Middle frontal gyrus (tissue), 1 donor: ENCODE measurements around the gene RGPD5.
"Not testable (repeated sequence)": the region's sequence is repeated elsewhere in the genome, so short reads cannot be mapped to it uniquely, and the experiment has no call there.

Source experiments
- DNase-seq: peaks from one replicate; pipeline ENCODE4 v3.0.0-alpha.2; 2015; ENCODE audit warnings: low spot score; ENCODE audit errors: extremely low spot score

Gene RGPD5

GRCh38 chr2:109794074-109794737, at the start of gene RGPD5:
Gene RGPD5 (plus strand): TSS chr2:109794305. CDS start chr2:109794466, 161 bp downstream.
- not testable (repeated sequence) for DNase-seq

GRCh38 chr2:109751572-109751971, 42.5 kb upstream of the RGPD5 start:
- DNase-seq, result not testable (repeated sequence)

DNA sequence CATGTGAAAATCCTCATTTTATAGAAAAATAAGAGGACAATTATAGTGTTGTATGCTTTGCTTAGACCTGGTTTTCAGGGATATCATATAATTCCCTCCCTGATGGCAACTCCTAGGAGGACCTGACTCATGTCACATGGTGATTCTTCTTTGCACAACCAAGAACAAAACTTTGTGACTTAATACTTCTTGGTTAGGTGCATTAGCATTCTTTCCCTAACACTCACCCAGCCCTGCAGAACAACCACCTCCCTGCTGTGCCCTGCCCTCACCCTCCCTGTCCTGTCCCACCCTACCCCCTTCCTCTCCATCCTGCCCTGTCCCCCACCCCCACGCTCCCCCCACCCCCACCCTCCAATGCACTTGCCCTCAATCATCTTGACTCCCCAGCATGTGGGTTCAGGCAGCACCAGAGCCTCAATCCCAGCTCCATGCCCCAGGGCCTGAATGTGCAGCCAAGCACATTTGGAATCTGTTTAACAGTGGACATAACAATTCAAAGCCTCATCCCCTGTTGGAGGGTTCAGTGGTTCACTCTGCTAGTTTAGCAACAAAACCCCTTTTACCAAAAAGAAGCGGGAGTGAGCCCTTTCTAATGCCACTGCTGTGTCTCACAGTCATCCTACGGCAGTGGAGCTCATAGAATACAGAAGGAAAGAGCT, 36.8 kb upstream of the RGPD5 start:
- DNase-seq, result not testable (repeated sequence)

- DNase-seq, result not testable (repeated sequence)
Measured at GRCh38 chr2:109760265-109761042, 33.7 kb upstream of the RGPD5 start.

DNA sequence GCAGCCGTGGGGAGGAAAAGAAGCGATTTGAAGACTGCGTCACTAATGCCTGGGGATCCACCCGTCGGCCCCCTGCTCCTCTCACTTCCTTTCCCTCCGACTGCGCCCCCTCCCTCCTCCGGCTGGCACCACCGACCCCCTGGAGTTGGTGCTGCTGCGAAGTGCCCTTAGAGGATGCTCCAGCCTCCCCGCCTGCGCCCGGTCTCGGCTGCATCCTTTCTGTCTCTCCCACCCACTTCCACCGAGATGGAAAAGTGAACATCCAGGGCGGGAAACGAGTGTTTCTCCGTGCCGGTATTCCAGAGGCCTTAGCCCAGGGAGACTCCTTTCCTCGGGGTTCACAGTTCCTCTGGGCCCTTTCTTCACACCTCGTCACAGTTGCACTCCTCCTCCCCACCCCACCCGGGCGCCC, 33.1 kb upstream of the RGPD5 start:
- not testable (repeated sequence) for DNase-seq

DNA sequence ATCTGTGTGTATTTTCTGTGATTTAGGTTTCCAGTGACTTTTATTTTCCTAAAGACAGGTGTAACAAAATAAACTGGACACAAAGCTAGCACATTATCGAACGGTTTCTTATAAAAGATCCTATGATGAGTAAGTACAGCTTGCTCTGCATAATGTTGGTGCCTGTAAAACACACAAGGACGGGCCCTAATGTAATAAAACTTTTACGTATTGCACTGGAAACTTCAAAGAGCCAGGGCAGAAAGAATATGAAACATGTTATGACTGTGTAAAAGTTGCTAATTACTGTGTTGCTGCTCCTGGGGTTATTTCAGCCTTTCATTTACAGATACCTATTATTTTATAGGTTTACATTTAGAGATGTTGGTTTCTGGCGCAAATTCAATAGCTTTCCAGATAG, 32.1 kb upstream of the RGPD5 start:
- DNase-seq, result not testable (repeated sequence)

DNA sequence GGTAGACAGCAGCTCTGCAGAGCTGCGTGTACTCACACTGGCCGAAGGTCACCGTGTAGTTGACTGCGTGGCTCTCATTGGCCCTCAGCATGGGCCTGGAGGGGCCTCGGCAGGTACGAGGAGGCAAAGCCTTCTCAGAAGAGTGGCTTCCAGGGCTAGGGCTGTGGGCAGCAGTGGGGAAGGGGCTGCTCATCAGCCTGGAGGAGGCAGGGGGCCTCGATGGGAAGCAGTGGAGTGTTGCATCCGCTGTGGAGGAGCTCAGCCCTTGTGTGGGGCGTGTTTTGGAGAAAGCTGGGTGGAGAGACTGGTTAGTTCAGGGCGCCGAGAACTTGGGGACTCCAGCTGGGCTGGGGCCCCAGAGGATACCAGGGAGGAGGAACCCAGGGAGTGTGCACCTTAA, 28.0 kb upstream of the RGPD5 start:
- not testable (repeated sequence) for DNase-seq

DNA sequence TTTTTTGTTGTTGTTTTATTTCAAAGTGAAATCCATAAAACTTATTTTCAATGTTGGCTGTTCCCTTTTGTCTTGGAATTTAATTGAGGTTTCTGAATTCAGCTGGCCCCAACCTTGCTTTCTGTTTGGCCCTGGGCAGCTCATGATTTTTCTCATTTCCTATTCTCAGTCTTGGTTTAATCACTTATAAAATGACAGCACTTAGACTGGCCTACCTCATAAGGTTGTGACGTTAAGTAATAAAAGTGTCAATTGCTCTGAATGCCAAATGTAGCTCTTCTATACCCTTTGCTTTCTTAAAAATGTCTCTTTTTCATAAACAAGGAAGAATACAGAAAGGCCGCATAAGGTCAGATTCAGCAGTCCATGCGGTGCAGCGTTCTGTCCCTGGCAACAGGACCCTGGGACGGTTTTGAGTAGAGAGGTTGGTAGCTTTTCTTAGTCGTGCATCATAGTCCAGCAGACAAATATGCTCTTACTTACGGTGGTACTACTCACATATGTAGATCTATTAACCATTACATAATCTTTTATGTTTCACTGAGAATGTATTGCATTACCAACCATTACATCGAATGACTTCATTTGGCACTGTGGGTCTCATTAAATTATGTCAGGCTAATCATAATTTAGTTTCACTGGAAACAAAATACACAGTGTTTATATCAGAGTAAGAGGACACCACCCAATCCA, 27.1 kb upstream of the RGPD5 start:
- not testable (repeated sequence) for DNase-seq

DNA sequence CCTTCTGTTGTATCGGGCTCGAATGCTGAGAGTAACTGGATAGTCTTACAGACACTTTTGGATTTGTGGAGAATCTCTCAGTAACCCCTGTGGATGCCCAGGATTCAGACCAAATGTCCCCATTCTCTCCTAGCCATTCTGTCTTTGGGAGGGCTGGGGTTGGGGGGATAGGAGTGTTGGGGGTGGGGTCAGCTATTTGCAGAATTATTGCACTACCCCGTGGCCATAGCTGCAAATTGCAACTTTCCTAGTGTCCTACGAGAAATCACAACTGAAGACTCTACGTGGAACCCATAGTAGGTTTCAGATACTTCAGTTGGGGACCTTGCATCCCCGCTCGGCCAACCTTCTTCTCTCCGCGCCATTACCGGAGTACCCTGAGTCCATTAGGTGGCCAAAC, 25.2 kb upstream of the RGPD5 start:
- DNase-seq, result not testable (repeated sequence)

DNA sequence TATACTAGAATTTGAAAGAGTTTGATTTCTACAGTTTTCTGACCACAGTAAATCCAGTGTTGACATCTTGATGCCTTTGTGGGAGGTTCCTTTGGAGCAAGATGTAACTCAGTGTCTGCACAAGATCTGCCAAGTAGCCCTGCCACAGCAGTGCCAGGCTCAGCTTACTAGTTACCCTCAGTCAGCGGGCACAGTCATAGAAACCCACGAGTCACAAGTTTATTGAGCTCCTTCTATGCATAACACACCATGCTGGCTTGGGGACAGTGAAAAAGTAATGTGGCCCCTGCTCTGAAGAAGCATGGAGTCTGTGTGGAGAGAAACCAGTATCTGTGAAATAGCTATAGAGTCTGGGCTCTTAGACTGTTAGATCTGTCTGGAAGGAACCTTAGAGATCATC, 15.0 kb upstream of the RGPD5 start:
- not testable (repeated sequence) for DNase-seq

DNA sequence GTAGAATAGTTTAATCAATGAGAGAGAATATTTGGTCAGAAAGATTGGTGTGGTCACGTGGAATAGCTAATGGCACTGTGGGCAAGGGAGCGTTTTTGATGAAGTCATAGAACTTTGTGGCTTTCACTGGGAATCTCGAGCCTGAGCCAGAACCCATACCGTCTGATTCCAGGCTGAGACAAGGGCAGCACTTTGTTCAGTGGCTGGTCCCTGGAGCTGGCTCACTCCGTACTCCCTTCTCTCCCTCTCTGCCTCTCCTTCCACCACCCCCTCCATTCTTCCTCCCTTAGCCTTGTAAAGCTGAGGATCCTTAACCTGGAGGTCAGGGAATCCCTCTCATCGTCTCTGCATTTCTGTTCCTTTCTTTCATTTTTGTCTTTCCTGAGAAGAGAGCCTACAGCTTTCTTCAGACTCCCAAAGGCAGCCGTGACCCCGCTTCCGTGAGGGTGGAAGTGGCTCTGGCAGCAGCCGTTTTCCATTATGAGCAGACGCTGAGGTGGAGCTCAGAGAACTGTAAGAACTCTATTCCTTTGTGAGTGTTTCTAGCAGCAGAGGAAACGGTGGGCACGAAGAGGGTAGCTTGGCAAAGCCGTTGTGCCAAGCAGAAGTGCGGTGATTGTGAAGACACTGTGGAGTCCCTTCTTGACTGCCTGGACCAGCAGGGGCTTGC, 12.8 kb upstream of the RGPD5 start:
- not testable (repeated sequence) for DNase-seq

DNA sequence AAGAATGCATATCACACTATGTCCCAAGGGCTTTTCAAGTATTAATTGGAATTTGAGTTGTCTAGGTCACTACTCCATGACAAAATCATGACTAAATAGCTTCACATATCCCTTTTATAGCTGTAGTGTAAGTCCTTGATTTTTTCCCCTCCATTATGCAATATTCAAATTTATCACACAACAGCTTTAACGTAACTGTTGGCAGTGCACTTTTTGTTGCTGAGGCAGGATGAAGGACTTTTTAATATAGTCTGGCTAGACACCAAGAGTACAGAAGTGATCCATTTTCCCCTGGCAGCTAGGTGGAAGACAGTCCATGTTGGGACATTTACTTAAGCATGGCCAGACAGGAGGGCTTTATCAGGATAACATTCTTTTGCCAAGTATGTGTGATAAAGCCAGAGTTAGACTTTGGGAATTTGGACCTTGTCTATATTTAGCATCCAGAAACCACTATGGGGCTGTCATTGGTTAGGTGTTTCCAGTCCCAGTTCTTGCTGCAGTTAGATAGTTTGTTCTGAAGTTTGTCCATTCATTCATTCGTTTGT, 11.6 kb upstream of the RGPD5 start:
- not testable (repeated sequence) for DNase-seq

DNA sequence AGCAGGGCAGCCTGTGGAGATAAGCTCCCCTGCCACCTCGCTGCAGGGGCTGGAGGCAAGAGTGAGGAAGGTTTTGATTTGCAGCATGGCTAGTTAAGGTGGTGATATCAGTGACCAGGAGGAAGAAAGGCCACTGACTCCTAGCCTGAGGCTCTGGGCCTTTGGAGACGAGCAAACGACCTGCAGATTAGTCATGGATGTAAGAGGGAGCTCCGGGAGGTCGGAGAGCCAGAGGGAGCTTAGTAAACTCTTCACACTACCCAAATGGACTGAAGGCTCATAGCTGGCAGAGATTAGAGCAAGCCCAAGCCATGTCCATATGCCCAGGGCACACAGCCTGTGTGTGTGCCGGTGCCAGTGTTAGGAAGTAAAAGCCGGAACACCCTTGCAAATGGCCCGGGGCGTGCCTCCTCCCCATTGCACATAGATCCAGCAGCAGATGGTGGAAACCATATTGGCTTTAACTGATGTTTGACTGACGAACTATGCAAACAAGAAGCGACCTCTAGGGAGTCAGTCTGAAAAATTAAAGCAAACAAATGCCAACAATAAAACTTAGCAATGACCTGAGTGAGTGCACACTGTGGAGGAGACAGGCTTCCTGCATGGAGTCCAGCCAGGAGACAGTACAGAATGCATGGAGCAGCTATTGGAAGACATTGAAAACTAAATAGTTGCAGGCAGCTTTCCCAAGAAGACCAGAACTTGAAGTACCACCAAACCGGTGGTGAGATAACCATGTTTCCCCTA, 2.4 kb upstream of the RGPD5 start:
- not testable (repeated sequence) for DNase-seq

DNA sequence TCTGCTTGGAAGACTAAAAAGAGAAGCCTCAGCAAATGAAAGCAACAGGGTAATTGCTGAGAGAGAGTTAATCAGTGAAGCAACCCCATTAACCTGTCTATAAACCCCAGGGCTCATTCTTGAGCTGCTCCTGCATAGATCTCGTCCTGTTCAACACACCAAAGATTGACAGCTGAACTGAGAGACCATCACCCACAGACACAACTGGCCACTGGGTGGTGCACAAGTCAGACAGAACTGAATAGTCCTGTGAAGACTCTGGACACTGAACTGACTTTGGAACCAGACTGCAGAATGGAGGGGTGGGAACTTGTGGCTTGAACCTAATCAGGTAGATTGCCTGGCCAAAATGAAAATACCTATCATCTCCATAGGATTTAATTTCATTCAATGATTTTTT, 1.4 kb upstream of the RGPD5 start:
- not testable (repeated sequence) for DNase-seq

DNA sequence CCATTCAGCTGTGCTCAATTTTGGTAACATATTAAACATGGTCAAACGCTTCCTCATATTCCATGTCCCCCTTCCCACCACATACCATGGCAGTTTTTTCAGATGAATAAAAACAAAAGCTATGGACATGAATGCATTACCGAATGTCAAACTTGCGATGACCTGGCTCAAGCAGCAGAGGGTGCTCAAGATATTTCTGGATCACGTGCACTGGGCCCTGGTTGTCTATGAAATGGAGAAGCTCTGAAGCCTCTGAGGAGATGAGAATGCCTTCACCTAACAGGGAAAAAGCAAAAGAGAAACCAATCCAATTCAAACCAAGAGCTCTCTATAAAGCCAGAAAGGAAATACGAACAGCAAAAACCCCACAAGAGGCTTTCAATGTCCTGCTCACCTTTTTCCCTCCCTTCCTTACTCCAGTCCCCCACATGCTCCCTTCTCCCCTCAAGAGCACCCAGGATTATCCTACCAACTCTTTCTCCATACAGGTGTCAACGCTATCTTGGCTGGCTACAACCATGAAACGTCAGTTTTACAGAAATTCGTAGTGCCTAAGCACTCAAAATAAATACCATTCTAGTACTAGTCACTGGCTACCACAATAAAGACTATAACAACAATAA, 77.1 kb downstream of the RGPD5 start:
- not testable (repeated sequence) for DNase-seq

- DNase-seq, result not testable (repeated sequence)
Measured at GRCh38 chr2:109876625-109877024, 82.5 kb downstream of the RGPD5 start.

- DNase-seq, result not testable (repeated sequence)
Measured at GRCh38 chr2:109882112-109882511, 88.0 kb downstream of the RGPD5 start.

DNA sequence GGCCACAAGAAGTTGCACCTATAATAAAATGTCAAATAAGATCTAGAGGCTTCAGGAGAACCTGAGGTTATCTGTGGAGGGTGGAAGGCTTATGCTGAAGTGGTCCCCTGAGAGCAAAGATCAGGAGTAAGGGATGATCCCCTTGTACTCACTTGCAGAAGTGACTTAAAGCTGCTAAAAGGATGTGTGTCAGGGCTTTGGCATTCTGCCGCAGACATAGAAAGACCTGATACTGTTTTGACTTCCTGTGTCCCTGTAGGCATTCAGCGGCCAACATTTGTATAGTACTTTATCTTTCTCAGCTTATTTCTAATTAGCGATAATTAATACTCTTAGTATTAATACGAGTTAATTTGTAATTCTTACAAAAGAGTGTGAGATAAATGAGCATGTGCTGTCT, 94.3 kb downstream of the RGPD5 start:
- not testable (repeated sequence) for DNase-seq

- DNase-seq, result not testable (repeated sequence)
Measured at GRCh38 chr2:109889909-109890308, 95.8 kb downstream of the RGPD5 start.
